Kidney epithelial cell (primary cell): Measurements from ENCODE around the gene TOB2. TPM values are rescaled to one million over a fixed set of nuclear protein-coding genes. Genes with fewer than 3 reads are reported as not detected.

Source experiments
- DNase-seq: peaks from one replicate; pipeline ENCODE4 v3.0.0-alpha.2; 2010; ENCODE audit warnings: low read depth
- H3K27me3 ChIP-seq: 2 replicates; pipeline ENCODE4 v1.6.0; 2011; ENCODE audit warnings: low read length; ENCODE audit not compliant: control insufficient read depth, insufficient read depth
- H3K36me3 ChIP-seq: 2 replicates; pipeline ENCODE4 v1.5.1; 2011; ENCODE audit warnings: low read length; ENCODE audit not compliant: control insufficient read depth, insufficient read depth
- H3K4me3 ChIP-seq: 2 replicates; pipeline ENCODE4 v1.5.1; 2011; ENCODE audit warnings: low read depth, mild to moderate bottlenecking, control low read depth, low read length
- total RNA-seq: library from RNA; depleted of rRNA; stranded (reverse); fragments of >200 nt; gene quantifications from 2 replicates; pipeline ENCODE4 v1.2.3, GENCODE V29; 2015
- TF ChIP-seq, protein P1 (sequence below): IDR thresholded peaks from 2 replicates; pipeline ENCODE4 v1.5.1; 2011; ENCODE audit warnings: mild to moderate bottlenecking, moderate library complexity, low read length, control low read depth, inconsistent platforms; ENCODE audit not compliant: insufficient read depth, poor library complexity, severe bottlenecking

TOB2 gene
- total RNA-seq, 1 donor from 2014 or later = 31.2 TPM

DNA sequence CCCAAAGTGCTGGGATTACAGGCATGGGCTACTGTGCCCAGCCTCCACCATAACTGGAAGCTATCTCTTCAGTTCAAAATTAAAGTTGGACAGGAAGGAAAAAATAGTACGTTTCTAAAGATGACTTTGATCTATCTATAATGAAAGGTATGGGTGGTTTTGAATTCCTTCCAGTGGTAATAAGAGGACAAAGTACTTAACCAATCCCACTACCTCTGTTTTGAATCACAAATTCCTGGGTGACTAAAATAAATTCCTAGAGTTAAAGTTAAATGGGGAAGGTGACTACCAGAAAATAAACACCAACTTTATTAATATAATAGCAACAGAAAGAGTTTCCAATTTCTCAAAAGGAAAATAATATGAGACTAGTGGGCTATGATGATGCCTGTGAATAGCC is 12.8 kb upstream of the TOB2 start:
- TF ChIP-seq, protein P1, sequence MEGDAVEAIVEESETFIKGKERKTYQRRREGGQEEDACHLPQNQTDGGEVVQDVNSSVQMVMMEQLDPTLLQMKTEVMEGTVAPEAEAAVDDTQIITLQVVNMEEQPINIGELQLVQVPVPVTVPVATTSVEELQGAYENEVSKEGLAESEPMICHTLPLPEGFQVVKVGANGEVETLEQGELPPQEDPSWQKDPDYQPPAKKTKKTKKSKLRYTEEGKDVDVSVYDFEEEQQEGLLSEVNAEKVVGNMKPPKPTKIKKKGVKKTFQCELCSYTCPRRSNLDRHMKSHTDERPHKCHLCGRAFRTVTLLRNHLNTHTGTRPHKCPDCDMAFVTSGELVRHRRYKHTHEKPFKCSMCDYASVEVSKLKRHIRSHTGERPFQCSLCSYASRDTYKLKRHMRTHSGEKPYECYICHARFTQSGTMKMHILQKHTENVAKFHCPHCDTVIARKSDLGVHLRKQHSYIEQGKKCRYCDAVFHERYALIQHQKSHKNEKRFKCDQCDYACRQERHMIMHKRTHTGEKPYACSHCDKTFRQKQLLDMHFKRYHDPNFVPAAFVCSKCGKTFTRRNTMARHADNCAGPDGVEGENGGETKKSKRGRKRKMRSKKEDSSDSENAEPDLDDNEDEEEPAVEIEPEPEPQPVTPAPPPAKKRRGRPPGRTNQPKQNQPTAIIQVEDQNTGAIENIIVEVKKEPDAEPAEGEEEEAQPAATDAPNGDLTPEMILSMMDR = no peak
- DNase-seq = no peak
- Histone ChIP-seq H3K4me3 (no peak overlapping the region), H3K27me3 (no peaks in the 10 kb centered on the region), H3K36me3 (no peaks in the 10 kb centered on the region)

DNA sequence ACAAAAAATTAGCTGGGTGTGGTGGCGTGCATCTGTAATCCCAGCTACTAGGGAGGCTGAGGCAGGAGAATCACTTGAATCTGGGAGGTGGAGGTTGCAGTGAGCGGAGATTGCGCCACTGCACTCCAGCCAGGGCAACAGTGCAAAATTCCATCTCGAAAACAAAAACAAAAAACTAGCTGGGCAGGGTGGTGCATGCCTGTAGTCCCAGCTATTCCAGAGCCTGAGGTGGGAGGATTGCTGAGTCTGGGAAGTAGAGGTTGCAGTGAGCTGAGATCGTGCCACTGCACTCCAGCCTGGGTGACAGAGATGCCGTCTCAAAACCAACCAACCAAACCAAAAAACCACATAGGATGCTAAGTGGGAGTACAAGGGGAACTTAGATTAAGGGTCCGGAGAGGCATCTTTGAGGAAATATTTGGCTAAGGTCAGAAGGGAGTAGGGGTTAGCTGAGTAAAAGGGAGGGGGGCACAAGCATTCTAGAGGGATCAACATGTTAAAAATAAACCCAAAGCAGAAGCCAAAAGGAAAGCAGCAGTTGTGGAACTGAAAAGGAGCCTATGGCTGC is 11.6 kb upstream of the TOB2 start:
- Histone ChIP-seq H3K27me3 (no peaks in the 10 kb centered on the region), H3K4me3 (no peak overlapping the region), H3K36me3 (no peaks in the 10 kb centered on the region)
- TF ChIP-seq, protein P1 = no peak
- no peak for DNase-seq

DNA sequence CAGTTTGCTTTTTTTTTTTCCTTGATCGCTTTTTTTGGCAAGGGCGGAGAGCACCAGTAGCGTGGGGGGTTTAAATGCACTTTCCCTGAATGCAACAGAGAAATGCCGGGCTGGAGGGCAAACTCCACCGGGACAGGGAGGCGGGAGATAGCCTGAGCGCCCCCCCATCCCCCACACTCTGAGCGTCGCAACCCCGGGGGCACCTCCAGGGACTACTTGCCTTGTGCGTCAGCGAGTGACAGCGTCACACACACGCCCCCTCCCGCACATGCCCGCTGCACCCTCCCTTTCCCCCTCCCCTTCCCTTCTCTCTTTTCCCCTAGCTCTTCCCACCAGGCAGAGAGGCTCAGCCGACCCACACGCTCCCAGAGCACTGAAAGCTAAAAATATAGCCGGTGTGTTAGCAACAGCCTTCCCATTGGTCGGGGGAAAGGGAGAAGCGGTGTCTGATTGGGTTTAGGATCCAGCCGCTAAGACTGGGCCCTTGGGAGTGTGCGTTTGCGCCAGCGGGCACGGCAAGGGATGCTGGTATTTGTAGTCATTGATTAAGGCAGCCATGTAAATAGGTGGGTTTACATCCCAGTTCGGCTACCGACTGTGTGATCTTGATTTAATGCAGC is 1.7 kb upstream of the TOB2 start:
- no peaks in the 10 kb centered on the region for H3K36me3 ChIP-seq
- peak overlapping the region; percentile 81 for H3K4me3 ChIP-seq
- TF ChIP-seq, protein P1 = no peak
- no peaks in the 10 kb centered on the region for H3K27me3 ChIP-seq
- DNase-seq = peak; percentile 96

DNA sequence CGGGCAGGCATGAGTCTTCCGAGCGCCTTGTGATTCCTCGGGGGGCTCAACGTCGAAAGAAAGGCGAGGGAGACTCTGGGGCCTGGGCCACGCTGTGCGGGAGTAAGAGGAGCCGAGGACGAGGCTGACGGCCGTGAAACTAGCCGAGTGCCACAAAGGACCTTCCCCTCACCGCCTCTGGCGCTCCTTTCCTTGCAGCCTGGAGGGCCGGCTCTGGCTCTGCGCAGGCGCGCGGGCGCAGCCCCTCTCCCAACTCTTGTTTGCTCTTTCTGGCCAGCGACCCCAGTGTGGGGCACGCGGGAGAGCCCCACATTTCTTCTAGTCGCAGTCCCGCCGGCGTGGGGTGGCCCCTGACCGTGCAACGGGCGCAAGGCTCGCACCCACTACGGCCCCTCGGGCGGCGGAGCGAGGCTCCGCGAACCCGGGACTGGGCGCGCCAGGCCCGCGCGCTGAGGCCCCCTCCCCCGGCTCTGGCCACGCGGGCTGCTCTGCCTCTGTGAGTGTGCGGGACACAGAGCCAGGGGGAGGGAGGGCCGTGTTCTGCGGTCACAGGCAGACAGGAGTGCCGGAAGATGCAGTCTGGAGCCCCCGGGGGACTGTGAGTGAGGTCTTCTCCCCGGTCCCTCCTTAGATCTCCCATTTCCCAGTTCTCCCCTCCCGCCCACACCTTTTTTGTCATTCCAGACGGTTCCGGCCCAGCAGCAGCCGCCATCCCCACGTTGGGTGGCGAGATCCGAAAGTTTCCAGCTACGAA is 1.0 kb upstream of the TOB2 start:
- H3K27me3 ChIP-seq = no peaks in the 10 kb centered on the region
- TF ChIP-seq, protein P1 = no peak
- H3K4me3 ChIP-seq = peak overlapping the region; percentile 81
- no peak for DNase-seq
- no peaks in the 10 kb centered on the region for H3K36me3 ChIP-seq

DNA sequence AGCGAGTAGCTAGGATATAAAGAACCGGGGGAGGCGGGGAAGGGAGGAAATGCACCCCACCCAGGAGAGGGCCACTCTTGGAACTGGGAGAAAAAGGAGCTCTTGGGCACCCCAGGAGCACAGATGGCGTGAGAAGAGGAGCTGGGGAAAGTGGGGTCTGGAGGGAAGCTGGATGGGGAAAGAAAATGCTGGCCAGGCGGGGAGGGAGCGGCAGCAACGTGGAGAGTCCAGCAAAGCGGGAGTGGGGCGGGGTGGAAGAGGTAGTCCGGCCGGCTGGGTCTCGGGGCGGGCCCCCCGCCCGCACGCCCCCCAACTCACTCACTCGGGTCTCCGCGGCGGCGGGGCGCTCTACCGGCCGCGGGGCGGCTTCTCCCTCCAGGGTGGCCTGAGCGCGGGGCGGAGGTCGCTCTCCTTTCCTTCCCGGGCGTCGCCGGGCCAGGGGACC is 522 bp downstream of the TOB2 start:
- DNase-seq = no peak
- no peaks in the 10 kb centered on the region for H3K27me3 ChIP-seq
- TF ChIP-seq, protein P1 = no peak

More for the DNA sequence above, 522 bp downstream of the TOB2 start:
- Histone ChIP-seq H3K36me3 (no peaks in the 10 kb centered on the region), H3K4me3 (peak overlapping the region; percentile 81)
